GM21526 (cell line): ENCODE results near the gene CNIH2.
"Not testable (repeated sequence)": the region's sequence is repeated elsewhere in the genome, so short reads cannot be mapped to it uniquely, and the experiment has no call there.

Experiments used
- ATAC-seq: cut with Tn5 transposase; IDR thresholded peaks from one replicate; pipeline ENCODE4 v1.9.1; 2021; ENCODE audit warnings: moderate library complexity; ENCODE audit not compliant: unreplicated experiment, low FRiP score

The CNIH2 gene

GRCh38 chr11:66313321-66314185, 35.6 kb downstream of the CNIH2 start:
- ATAC-seq, result no peak

GRCh38 chr11:66314186-66314501, 36.2 kb downstream of the CNIH2 start:
- ATAC-seq, result no peak

DNA sequence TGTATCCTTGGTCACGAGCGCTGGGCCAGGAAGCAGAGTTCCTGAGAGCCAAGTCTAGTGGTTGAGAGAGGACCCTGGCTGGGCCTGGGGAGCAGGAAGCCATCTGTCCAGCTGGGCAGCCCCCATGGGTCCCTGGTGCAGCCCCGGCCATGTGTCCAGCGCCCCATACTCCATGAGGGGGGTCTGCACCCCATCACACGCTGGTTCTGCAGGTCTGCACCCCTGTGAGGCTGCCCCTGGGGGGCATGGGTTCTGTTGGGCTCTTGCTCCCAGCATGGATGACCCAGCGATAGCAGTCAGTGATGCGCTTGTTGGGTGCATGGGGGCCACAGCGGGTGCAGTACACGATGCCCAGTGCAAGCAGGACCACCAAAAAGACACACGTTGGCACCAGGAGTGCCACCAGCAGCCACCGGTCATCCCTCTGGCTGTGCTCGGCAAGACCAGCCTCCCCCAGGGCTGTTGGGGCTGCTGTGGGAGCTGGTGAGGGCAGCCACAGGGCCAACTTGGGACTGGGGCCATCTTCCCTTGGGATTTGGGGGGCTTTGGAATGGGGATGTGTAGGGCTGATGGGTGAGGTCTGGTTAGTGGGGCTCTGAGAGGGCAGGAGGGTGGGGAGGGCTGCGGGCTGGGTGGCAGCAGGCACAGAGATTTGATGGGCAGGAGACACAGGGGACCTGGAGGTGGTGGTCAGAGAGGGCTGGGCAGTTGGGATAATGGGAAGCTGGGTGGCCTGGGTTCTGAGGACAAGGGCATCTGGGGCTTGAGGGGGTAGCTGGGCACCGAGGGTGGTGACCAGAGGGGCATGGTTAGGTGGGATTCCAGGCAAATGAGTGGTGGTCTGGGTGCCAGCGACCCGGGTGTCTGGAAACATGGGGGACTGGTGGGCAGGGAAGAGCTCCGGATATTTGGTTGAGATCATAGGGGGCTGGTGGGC, 36.9 kb downstream of the CNIH2 start:
- ATAC-seq, result no peak

DNA sequence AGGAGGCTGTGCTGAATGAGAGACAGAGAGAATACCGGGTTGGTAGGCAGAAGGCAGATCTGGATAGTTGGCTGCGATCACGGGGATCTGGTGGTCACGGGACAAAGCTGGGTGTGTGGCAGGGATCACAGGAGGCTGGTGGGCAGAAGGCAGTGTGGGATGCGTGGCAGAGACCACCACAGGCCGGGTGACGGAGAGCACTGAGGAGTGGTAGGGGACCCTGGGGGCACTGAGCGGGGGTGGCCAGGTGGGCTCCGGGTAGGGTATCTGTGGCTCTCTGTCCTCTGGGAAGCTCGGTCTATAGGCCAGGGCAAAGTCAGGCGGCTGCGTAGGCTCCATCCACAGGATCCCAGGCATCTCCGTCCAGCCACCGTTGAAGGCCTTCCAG, 37.5 kb downstream of the CNIH2 start:
- ATAC-seq, result no peak

DNA sequence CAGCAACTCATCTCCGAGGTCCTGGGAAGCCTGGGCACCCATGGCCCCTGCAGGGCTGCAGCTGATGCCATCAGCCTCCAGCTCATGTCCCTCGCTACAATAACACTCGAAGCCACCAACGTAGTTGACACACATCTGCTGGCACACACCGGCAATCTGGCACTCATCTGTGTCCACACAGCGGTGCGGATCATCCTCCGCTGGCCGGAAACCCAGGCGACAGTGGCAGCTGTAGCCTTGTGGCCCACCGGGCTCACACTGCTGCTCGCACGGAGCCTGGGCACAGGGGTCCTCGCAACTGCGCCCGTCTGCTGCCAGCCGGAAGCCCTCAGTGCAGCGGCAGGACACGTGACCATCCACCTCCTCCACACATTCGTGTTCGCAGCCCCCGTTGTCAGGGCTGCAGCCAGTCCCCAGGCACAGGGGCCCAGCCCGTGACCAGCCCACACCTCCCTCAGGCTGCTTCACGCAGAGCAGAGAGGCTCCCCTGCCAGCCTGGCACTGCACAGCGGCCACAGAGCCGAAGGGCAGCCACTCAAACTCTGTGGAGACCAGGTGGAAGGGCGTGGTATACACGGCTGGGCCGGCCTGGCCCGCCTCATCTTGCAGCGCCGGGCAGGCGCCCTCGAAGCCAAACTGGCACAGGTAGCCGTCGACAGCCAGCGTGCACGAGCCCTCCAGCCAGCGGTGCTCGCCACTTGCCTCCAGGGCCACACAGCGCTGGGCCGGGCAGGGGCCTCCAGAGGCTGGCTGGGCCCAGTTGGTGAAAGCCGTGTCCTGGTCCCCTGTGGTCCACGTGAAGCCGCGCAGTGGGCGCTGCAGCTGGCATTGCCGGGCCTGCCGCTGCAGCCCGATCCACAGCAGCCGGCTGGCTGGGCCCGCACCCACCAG, 38.2 kb downstream of the CNIH2 start:
- ATAC-seq, result no peak

DNA sequence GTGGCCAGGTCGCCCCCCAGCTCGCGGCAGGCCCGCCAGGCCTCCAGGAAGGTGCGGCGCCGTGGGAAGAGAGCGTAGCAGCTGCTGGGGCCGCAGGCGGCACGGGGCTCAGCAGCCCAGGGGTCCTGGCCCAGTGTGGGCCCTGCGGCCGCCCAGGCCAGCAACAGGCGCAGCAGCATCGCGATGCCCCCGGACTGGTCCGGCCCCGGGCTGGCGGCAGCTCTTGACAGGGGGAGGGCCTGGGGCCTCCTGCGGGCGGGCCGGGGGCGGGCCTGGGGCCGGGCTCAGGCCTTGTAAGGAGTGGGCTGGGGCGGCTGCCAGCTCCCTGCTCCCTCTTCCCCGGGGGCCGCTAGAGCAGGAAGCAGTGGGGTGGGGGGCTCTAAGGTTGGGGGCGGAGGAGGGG, 38.9 kb downstream of the CNIH2 start, which contains the start of gene CD248:
TSS of gene CD248 (minus strand) at position 196 of the 403 bp plus-strand sequence. CDS start at position 179, 17 bp downstream.
- ATAC-seq, result no peak

DNA sequence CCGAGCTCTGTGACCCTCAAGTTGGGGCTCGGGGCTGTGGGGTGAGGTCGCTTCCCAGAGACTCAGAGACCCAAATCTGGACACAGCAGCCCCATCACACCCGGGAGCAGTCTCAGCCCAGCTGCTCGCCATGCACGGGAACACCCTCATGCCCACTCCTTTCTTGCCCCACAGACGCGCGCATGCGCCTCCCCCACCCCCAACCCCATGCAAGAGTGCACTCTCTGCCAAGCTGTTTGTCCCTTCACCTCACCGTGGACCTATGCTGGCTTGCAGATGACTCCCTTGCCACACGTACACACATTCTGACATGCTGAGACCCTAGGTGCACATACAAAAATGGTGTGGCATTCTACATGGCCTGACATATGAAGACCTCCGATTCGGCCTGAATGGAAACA, 39.3 kb downstream of the CNIH2 start:
- no peak for ATAC-seq

DNA sequence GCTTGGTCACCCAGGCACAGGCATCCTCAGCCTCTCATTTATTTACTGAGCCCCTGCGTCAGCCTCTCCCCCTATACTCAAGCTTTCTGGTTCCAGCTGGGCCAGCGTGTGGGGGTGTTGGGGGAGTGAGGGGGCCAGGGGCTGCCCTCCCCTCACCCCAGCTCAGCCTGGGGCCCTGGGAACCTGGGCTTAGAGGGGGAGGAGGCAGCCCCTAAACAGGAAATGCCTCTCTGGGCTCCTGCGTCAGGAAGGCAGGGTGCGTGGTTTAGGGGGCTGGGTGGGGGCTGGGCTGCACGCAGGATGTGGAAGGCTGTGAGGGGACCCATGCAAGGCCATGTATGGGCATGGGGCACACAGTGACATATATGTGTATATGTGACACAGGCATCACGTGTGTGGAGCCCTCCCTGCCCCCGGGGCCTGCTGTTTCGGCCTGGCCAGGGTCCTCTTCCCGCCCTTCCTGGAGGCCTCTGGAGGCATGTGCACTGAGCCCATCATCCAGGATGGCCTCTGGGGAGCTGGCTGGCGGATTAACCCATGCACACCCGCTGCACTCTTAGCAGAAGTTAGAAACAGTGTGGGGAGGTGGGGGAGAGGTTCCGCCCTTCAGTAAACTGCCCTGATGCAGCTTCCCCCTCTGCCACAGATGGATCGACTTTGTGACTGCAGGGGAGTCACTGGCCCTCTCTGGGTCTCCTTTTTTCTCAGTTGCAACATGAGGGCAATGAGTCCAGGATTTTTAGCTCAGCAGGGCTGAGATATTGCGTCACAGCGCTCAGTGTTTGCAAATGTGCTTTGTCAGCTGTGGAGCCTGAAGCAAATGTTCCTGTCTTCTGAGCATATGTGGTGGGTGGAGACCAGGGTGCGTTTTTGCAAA, 40.0 kb downstream of the CNIH2 start:
- ATAC-seq, result no peak

- ATAC-seq, result no peak
Observed at GRCh38 chr11:66318600-66318970, 40.6 kb downstream of the CNIH2 start.

GRCh38 chr11:66320289-66320688, 42.3 kb downstream of the CNIH2 start:
- ATAC-seq, result not testable (repeated sequence)

DNA sequence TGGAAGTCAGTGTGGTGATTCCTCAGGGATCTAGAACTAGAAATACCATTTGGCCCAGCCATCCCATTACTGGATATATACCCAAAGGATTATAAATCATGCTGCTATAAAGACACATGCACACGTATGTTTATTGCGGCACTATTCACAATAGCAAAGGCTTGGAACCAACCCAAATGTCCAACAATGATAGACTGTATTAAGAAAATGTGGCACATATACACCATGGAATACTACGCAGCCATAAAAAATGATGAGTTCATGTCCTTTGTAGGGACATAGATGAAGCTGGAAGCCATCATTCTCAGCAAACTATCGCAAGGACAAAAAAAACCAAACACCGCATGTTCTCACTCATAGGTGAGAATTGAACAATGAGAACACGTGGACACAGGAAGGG, 42.8 kb downstream of the CNIH2 start:
- not testable (repeated sequence) for ATAC-seq

GRCh38 chr11:66321606-66322005, 43.6 kb downstream of the CNIH2 start:
- no peak for ATAC-seq

GRCh38 chr11:66322732-66323427, 44.9 kb downstream of the CNIH2 start:
- no peak for ATAC-seq

DNA sequence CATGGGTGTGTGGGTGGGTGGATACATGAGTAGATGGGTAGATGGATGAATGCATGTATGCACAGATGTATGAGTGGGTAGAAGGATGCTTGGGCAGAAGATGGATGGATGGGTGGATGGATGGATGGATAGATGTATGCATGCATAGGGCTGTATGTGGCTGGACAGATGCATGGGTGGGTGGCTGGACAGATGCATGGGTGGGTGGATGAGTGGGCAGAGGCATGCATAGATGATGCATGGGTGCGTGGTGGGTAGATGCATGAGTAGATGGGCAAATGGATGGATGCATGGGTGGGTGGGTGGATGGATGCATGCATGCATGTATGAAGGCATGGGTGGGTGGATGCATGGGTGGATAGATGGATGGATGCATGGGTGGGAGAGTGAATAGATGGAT, 45.7 kb downstream of the CNIH2 start:
- ATAC-seq, result no peak

- no peak for ATAC-seq
Observed at GRCh38 chr11:66324664-66325063, 46.7 kb downstream of the CNIH2 start.

DNA sequence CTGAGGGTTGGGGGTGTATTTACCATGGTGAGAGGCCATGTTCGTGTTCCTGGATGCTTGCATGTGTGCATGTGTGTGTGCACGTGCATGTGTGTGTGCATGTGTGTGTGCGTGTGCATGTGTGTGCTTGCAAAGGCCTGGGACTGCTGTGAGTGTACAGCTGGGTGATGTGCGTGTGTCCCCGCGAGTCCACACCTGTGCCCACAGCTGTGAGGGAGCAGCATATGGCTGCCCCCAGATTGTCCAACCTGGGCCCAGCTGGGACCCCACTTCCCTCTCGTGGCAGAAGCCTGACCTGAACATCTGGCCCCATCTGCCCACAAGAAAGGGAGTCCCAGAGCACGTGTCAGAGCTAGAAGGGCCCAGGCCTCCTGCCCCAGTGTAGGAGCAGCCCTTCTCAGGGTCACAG, 47.3 kb downstream of the CNIH2 start:
- ATAC-seq, result no peak

GRCh38 chr11:66326261-66327111, 48.5 kb downstream of the CNIH2 start:
- ATAC-seq, result no peak
